Mesendoderm (in vitro differentiated cells): ENCODE results near the gene STIM2.
"Not testable (repeated sequence)": the region's sequence is repeated elsewhere in the genome, so short reads cannot be mapped to it uniquely, and the experiment has no call there.

Experiments
- DNase-seq: peaks from one replicate; pipeline ENCODE4 v3.0.0; 2013
- H2AK5ac ChIP-seq: 2 replicates; pipeline ENCODE4 v1.6.1; 2013; ENCODE audit warnings: low read length, inconsistent platforms
- H2BK120ac ChIP-seq: 2 replicates; pipeline ENCODE4 v1.6.1; 2013; ENCODE audit warnings: low read depth, mild to moderate bottlenecking, low read length, moderate library complexity, mixed read lengths
- H2BK15ac ChIP-seq: replicated peaks from 2 replicates; pipeline ENCODE4 v1.6.1; 2013; ENCODE audit warnings: low read depth, mild to moderate bottlenecking, moderate library complexity
- H2BK5ac ChIP-seq: 2 replicates; pipeline ENCODE4 v1.6.1; 2013; ENCODE audit warnings: low read length, inconsistent platforms
- H3K18ac ChIP-seq: 2 replicates; pipeline ENCODE4 v1.6.1; 2013; ENCODE audit warnings: mild to moderate bottlenecking, low read length, mixed read lengths
- H3K23ac ChIP-seq: one replicate; pipeline ENCODE4 v1.6.1; 2013; ENCODE audit warnings: low read length
- H3K27ac ChIP-seq: 2 replicates; pipeline ENCODE4 v1.5.1; 2013; ENCODE audit warnings: low read depth, mild to moderate bottlenecking, inconsistent platforms, low read length, moderate library complexity
- H3K27me3 ChIP-seq: 2 replicates; pipeline ENCODE4 v1.6.1; 2013; ENCODE audit warnings: low read length, control low read depth, mild to moderate bottlenecking, inconsistent platforms; ENCODE audit not compliant: insufficient read depth, poor library complexity
- H3K36me3 ChIP-seq: 2 replicates; pipeline ENCODE4 v1.6.1; 2013; ENCODE audit warnings: low read length, inconsistent platforms; ENCODE audit not compliant: control insufficient read depth, insufficient read depth
- H3K4ac ChIP-seq: one replicate; pipeline ENCODE4 v1.6.1; 2013; ENCODE audit warnings: low read depth, mild to moderate bottlenecking, low read length, moderate library complexity
- H3K4me1 ChIP-seq: 2 replicates; pipeline ENCODE4 v1.6.1; 2013; ENCODE audit warnings: low read depth, low read length, inconsistent platforms; ENCODE audit not compliant: control insufficient read depth
- H3K4me2 ChIP-seq: 2 replicates; pipeline ENCODE4 v1.6.1; 2013; ENCODE audit warnings: low read length
- H3K4me3 ChIP-seq: 2 replicates; pipeline ENCODE4 v1.5.1; 2013; ENCODE audit warnings: mild to moderate bottlenecking, low read length
- H3K56ac ChIP-seq: one replicate; pipeline ENCODE4 v1.6.1; 2013; ENCODE audit warnings: low read length
- H3K79me1 ChIP-seq: 2 replicates; pipeline ENCODE4 v1.6.1; 2013; ENCODE audit warnings: low read length, inconsistent platforms
- H3K79me2 ChIP-seq: 2 replicates; pipeline ENCODE4 v1.6.1; 2013; ENCODE audit warnings: mild to moderate bottlenecking, low read length; ENCODE audit not compliant: control insufficient read depth, insufficient read depth
- H3K9ac ChIP-seq: 2 replicates; pipeline ENCODE4 v1.6.1; 2013; ENCODE audit warnings: low read length, inconsistent platforms
- H4K5ac ChIP-seq: one replicate; pipeline ENCODE4 v1.6.1; 2013; ENCODE audit warnings: low read length
- H4K8ac ChIP-seq: one replicate; pipeline ENCODE4 v1.6.1; 2013; ENCODE audit warnings: low read depth, mild to moderate bottlenecking, control low read depth, low read length, moderate library complexity
- WGBS: extraction: QIAGEN DNeasy Blood & Tissue Kit; methylation state at CpG from one replicate; pipeline ENCODE4 v1.1.7; 2013; ENCODE audit warnings: low lambda C conversion rate, missing lambda C conversion rate; ENCODE audit not compliant: insufficient coverage; ENCODE audit errors: extremely low coverage; 5-methylcytosine and 5-hydroxymethylcytosine counted together

Gene STIM2

DNA sequence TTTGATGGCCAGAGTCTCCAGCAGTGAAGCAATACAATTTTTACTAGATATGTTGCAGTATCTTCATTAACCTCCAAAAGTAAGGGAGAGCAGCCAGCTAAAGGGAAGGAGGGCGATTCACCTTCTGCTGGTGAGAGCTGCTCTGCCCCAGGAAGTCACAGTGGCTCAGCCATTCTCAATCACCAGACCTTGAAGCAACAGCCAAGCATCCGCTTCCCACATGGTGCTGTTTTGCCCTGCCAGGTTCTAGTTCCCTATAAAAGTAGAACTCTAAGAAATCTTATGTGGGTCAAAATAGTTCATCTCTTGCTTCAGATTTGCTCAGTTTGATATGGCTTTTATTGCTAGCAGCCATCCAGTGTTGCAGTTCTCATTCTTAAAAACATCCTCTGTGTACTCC is 166.8 kb downstream of the STIM2 start:
- H3K4me1 ChIP-seq: no peaks in the 10 kb centered on the region
- no peaks in the 10 kb centered on the region for H3K79me1 ChIP-seq
- no peak overlapping the region for H3K27ac ChIP-seq
- no peak overlapping the region for H3K4me2 ChIP-seq
- H3K9ac ChIP-seq: no peak overlapping the region
- no peak overlapping the region for H4K8ac ChIP-seq
- H3K27me3 ChIP-seq: no peaks in the 10 kb centered on the region
- DNase-seq: no peak
- H3K4me3 ChIP-seq: no peak overlapping the region
- H2BK5ac ChIP-seq: no peak overlapping the region
- H4K5ac ChIP-seq: no peak overlapping the region
- H3K79me2 ChIP-seq: no peaks in the 10 kb centered on the region
- H3K18ac ChIP-seq: no peak overlapping the region
- no peak overlapping the region for H2BK15ac ChIP-seq
- no peak overlapping the region for H3K56ac ChIP-seq
- no peak overlapping the region for H2BK120ac ChIP-seq
- no peak overlapping the region for H3K4ac ChIP-seq
- WGBS: no CpG with 5 or more reads among the region's 2 CpGs
- H3K23ac ChIP-seq: no peak overlapping the region
- no peaks in the 10 kb centered on the region for H3K36me3 ChIP-seq
- no peak overlapping the region for H2AK5ac ChIP-seq

DNA sequence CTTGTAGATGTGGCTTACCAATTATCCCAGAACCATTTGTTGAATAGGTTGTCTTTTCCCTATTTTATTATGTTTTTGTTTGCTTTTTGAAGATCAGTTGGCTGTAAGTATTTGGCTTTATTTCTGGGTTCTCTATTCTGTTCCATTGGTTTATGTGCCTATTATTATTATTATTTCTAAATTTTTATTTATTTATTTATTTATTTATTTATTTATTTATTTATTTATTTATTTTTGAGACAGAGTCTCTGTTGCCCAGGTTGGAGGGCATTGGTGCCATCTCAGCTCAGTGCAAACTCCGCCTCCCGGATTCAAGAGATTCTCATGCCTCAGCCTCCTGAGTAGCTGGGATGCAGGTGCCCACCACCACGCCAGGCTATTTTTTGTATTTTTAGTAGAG is 174.5 kb downstream of the STIM2 start:
- WGBS: no CpG with 5 or more reads among the region's 3 CpGs
- not testable (repeated sequence) for H3K56ac ChIP-seq, H3K4ac ChIP-seq, DNase-seq, H3K18ac ChIP-seq, H3K4me2 ChIP-seq, H3K9ac ChIP-seq, H3K79me1 ChIP-seq, H2BK5ac ChIP-seq, H3K4me3 ChIP-seq, H3K4me1 ChIP-seq, H4K8ac ChIP-seq, H2BK15ac ChIP-seq, H3K27me3 ChIP-seq, H3K79me2 ChIP-seq, H4K5ac ChIP-seq, H3K36me3 ChIP-seq, H2AK5ac ChIP-seq, H3K27ac ChIP-seq, H3K23ac ChIP-seq, H2BK120ac ChIP-seq

DNA sequence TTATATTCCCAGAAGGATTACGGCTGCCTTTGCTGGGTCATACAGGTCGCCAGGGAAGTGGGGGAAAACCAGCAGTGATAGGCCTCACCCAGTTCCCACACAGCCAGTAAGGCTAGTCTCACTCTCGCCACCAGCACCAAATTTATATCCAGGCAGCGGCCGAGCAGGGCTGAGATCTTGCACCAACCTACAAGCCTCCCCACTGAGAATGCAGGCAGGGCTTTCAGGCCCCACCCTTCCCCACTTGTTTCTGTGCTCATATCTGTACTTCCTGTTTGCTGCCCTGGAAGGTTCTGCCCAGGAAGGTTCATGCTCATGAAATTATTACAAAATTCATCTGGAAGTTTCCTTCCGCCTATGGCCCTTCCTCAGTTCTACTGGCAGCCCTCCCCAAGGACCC is 179.7 kb downstream of the STIM2 start:
- Histone ChIP-seq H3K4me2 (no peak overlapping the region), H2AK5ac (no peak overlapping the region), H3K56ac (no peak overlapping the region), H3K4ac (no peak overlapping the region), H3K4me1 (no peaks in the 10 kb centered on the region), H4K8ac (no peak overlapping the region), H3K27me3 (no peaks in the 10 kb centered on the region), H3K79me1 (no peaks in the 10 kb centered on the region), H4K5ac (no peak overlapping the region), H3K4me3 (no peak overlapping the region), H3K9ac (no peak overlapping the region), H2BK120ac (no peak overlapping the region), H3K36me3 (no peaks in the 10 kb centered on the region), H2BK5ac (no peak overlapping the region), H2BK15ac (no peak overlapping the region), H3K79me2 (no peaks in the 10 kb centered on the region), H3K18ac (no peak overlapping the region), H3K23ac (no peak overlapping the region), H3K27ac (no peak overlapping the region)
- WGBS: no CpG with 5 or more reads among the region's 6 CpGs
- DNase-seq: no peak

DNA sequence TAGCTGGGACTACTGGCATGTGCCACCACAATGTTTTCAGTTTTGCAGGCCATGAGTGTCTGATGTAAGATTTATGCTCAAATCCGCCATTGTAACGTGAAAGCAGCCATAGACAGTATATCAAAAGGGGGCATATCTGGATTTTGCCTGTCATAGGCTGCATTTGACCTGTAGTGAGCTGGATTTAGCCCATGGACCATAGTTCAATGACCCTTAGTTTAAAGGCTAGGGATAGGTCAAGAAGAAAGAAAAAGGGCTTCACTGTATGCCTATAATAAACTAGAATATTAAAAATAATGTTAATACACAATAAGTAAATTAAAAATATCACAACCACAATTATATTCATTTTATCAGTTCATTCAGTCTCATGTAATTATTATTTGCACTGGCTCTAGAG is 181.8 kb downstream of the STIM2 start:
- Histone ChIP-seq H4K5ac (no peak overlapping the region), H2BK5ac (no peak overlapping the region), H2BK15ac (no peak overlapping the region), H3K4me2 (no peak overlapping the region), H2AK5ac (no peak overlapping the region), H3K27ac (no peak overlapping the region), H3K56ac (no peak overlapping the region), H3K79me1 (no peaks in the 10 kb centered on the region), H2BK120ac (no peak overlapping the region), H3K18ac (no peak overlapping the region), H3K9ac (no peak overlapping the region), H4K8ac (no peak overlapping the region), H3K4ac (no peak overlapping the region), H3K4me3 (no peak overlapping the region), H3K27me3 (no peaks in the 10 kb centered on the region), H3K36me3 (no peaks in the 10 kb centered on the region), H3K4me1 (no peaks in the 10 kb centered on the region), H3K79me2 (no peaks in the 10 kb centered on the region), H3K23ac (no peak overlapping the region)
- no peak for DNase-seq
- no CpG with 5 or more reads among the region's 2 CpGs for WGBS

DNA sequence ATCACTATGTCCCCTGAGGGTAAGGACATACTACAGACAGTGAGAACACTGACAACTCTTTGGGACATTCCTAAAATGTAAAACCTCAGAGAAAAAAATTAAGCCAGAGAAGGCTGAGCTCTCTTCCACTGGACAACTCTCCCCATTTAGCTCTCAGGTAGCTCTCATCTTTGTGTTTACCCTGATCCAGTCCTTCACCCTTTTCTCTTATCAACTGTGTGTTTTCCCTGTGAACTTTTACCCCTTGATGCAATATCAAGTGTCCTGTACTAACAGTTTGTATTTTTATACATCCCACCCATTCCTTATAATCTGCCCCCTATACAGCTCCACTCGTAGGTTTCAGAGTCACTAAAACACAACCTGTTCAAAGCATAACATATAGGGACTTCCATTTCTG is 182.6 kb downstream of the STIM2 start:
- Histone ChIP-seq H2BK15ac (no peak overlapping the region), H3K23ac (no peak overlapping the region), H2BK120ac (no peak overlapping the region), H3K27me3 (no peaks in the 10 kb centered on the region), H3K9ac (no peak overlapping the region), H3K4ac (no peak overlapping the region), H4K8ac (no peak overlapping the region), H3K4me2 (no peak overlapping the region), H3K56ac (no peak overlapping the region), H3K27ac (no peak overlapping the region), H3K79me1 (no peaks in the 10 kb centered on the region), H3K18ac (no peak overlapping the region), H3K4me3 (no peak overlapping the region), H4K5ac (no peak overlapping the region), H2BK5ac (no peak overlapping the region), H3K4me1 (no peaks in the 10 kb centered on the region), H2AK5ac (no peak overlapping the region), H3K36me3 (no peaks in the 10 kb centered on the region), H3K79me2 (no peaks in the 10 kb centered on the region)
- no peak for DNase-seq
- no CpG with 5 or more reads among the region's 1 CpG for WGBS

DNA sequence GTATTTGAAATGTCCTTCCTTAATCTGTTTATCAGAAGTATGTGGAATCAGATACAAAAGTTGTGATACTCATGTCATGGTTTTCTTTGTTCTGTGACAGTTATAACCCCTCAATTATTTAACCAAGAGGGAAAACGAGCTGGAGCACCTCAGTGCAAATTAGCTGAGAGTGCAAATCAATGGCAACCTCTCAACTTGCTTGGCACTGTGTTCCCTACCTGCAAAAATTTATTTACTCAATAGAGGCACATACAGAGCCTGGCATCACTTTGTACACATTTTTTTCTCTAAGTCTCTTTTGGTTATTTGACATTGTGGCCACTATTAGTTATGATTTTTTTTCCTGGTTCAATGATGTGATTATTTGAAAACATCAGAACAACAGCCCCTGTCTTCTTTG is 186.2 kb downstream of the STIM2 start:
- Histone ChIP-seq H3K79me2 (no peaks in the 10 kb centered on the region), H2BK5ac (no peak overlapping the region), H3K23ac (no peak overlapping the region), H4K5ac (no peak overlapping the region), H3K27ac (no peak overlapping the region), H3K4me3 (no peak overlapping the region), H4K8ac (no peak overlapping the region), H3K9ac (no peak overlapping the region), H3K4ac (no peak overlapping the region), H3K4me1 (no peaks in the 10 kb centered on the region), H3K56ac (no peak overlapping the region), H3K18ac (no peak overlapping the region), H3K36me3 (no peaks in the 10 kb centered on the region), H3K27me3 (no peaks in the 10 kb centered on the region), H2AK5ac (no peak overlapping the region), H2BK120ac (no peak overlapping the region), H2BK15ac (no peak overlapping the region), H3K4me2 (no peak overlapping the region), H3K79me1 (no peaks in the 10 kb centered on the region)
- no peak for DNase-seq
- WGBS: no CpG with 5 or more reads among the region's 1 CpG
